ENCODE measurements around the gene BAIAP2. TPM values are rescaled to one million over a fixed set of nuclear protein-coding genes. Genes with fewer than 3 reads are reported as not detected.

The BAIAP2 gene
- total RNA-seq, 1 experiment from 2014 or later = 57.7 TPM

GRCh38 chr17:81139428-81139827, 104.5 kb downstream of the BAIAP2 start:
- CTCF ChIA-PET = no interaction called here
- DNase-seq = no peak
- intact Hi-C loops (cut with micrococcal nuclease; ENCODE audit: unreplicated experiment) = no loop called here
- H3K27me3 ChIP-seq (replicated peaks; ENCODE audit: control insufficient read depth, insufficient read depth, low read length) = no peaks in the 10 kb centered on the region
- Mint-ChIP-seq H3K9me3 (ENCODE audit: unreplicated experiment) (no peaks in the 10 kb centered on the region), H3K36me3 (ENCODE audit: insufficient read depth, unreplicated experiment) (peaks cover 8% of the 10 kb centered on the region), H3K27me3 (ENCODE audit: insufficient read depth, unreplicated experiment) (no peaks in the 10 kb centered on the region), H3K4me3 (ENCODE audit: unreplicated experiment) (no peak overlapping the region), H3K27ac (ENCODE audit: unreplicated experiment) (no peak overlapping the region), H3K4me1 (ENCODE audit: low read depth, unreplicated experiment) (no peaks in the 10 kb centered on the region)
- peaks cover 12% of the 10 kb centered on the region for H3K9me3 ChIP-seq
- no peaks in the 10 kb centered on the region for H3K36me3 ChIP-seq (ENCODE audit: control insufficient read depth, insufficient read depth, low read length)
- BruUV-seq (replicated peaks) = no TSS peak
- H3K4me1 ChIP-seq = peaks cover 12% of the 10 kb centered on the region
- no peak overlapping the region for H3K4me3 ChIP-seq (ENCODE audit: low read depth, low read length)
- no peak for TF ChIP-seq CTCF (IDR thresholded peaks at IDR 0.05; ENCODE audit: insufficient read depth in 1 of 2, low read depth in 1 of 2, low read length in 1 of 2, severe bottlenecking in 1 of 2, unreplicated experiment in 1 of 2)
- POLR2A ChIA-PET = no interaction called here

- intact Hi-C loops (cut with micrococcal nuclease; ENCODE audit: unreplicated experiment) = no loop called here
- ChIA-PET POLR2A (no interaction called here), CTCF (no interaction called here)
- Mint-ChIP-seq H3K27ac (ENCODE audit: unreplicated experiment) (no peak overlapping the region), H3K9me3 (ENCODE audit: unreplicated experiment) (no peaks in the 10 kb centered on the region), H3K4me1 (ENCODE audit: low read depth, unreplicated experiment) (no peaks in the 10 kb centered on the region), H3K27me3 (ENCODE audit: insufficient read depth, unreplicated experiment) (no peaks in the 10 kb centered on the region), H3K36me3 (ENCODE audit: insufficient read depth, unreplicated experiment) (peaks cover 8% of the 10 kb centered on the region), H3K4me3 (ENCODE audit: unreplicated experiment) (no peak overlapping the region)
- Histone ChIP-seq H3K9me3 (peaks cover 12% of the 10 kb centered on the region), H3K36me3 (ENCODE audit: control insufficient read depth, insufficient read depth, low read length) (no peaks in the 10 kb centered on the region), H3K4me1 (peaks cover 6% of the 10 kb centered on the region), H3K27me3 (replicated peaks; ENCODE audit: control insufficient read depth, insufficient read depth, low read length) (no peaks in the 10 kb centered on the region), H3K4me3 (ENCODE audit: low read depth, low read length) (no peak overlapping the region)
- DNase-seq = no peak
- BruUV-seq (replicated peaks) = no TSS peak
- TF ChIP-seq CTCF (IDR thresholded peaks at IDR 0.05; ENCODE audit: insufficient read depth in 1 of 2, low read depth in 1 of 2, low read length in 1 of 2, severe bottlenecking in 1 of 2, unreplicated experiment in 1 of 2) = no peak
These were observed 105.1 kb downstream of the BAIAP2 start for GRCh38 chr17:81140018-81140417.

GRCh38 chr17:81140695-81141094, 105.7 kb downstream of the BAIAP2 start:
- no peaks in the 10 kb centered on the region for H3K27me3 Mint-ChIP-seq (ENCODE audit: insufficient read depth, unreplicated experiment)
- Histone ChIP-seq H3K4me3 (ENCODE audit: low read depth, low read length) (no peak overlapping the region), H3K27me3 (replicated peaks; ENCODE audit: control insufficient read depth, insufficient read depth, low read length) (no peaks in the 10 kb centered on the region), H3K9me3 (peaks cover 12% of the 10 kb centered on the region), H3K4me1 (peaks cover 6% of the 10 kb centered on the region), H3K36me3 (ENCODE audit: control insufficient read depth, insufficient read depth, low read length) (no peaks in the 10 kb centered on the region)
- no peaks in the 10 kb centered on the region for H3K9me3 Mint-ChIP-seq (ENCODE audit: unreplicated experiment)
- intact Hi-C loops (cut with micrococcal nuclease; ENCODE audit: unreplicated experiment) = no loop called here
- no peak for TF ChIP-seq CTCF (IDR thresholded peaks at IDR 0.05; ENCODE audit: insufficient read depth in 1 of 2, low read depth in 1 of 2, low read length in 1 of 2, severe bottlenecking in 1 of 2, unreplicated experiment in 1 of 2)
- POLR2A ChIA-PET = interaction anchor here (0.6 kb wide), 1 partner anchor 11 kb away, joined by 7 read pairs; no protein-coding TSS in a partner anchor
- no peak overlapping the region for H3K27ac Mint-ChIP-seq (ENCODE audit: unreplicated experiment)
- CTCF ChIA-PET = interaction anchor here (0.6 to 1.3 kb wide), 2 partner anchors 9 to 83 kb away, joined by 3 to 12 read pairs; no protein-coding TSS in a partner anchor
- H3K4me3 Mint-ChIP-seq (ENCODE audit: unreplicated experiment) = no peak overlapping the region
- H3K36me3 Mint-ChIP-seq (ENCODE audit: insufficient read depth, unreplicated experiment) = peaks cover 8% of the 10 kb centered on the region
- DNase-seq = no peak
- no TSS peak for BruUV-seq (replicated peaks)
- no peaks in the 10 kb centered on the region for H3K4me1 Mint-ChIP-seq (ENCODE audit: low read depth, unreplicated experiment)

Data from Caco-2 (cell line).